ENCODE results near the gene SYDE1. TPM values are rescaled to one million over a fixed set of nuclear protein-coding genes. Genes with fewer than 3 reads are reported as not detected.
A peak's percentile ranks its signal among the peaks of the same experiment; 100 is the strongest.

The SYDE1 gene, protein sequence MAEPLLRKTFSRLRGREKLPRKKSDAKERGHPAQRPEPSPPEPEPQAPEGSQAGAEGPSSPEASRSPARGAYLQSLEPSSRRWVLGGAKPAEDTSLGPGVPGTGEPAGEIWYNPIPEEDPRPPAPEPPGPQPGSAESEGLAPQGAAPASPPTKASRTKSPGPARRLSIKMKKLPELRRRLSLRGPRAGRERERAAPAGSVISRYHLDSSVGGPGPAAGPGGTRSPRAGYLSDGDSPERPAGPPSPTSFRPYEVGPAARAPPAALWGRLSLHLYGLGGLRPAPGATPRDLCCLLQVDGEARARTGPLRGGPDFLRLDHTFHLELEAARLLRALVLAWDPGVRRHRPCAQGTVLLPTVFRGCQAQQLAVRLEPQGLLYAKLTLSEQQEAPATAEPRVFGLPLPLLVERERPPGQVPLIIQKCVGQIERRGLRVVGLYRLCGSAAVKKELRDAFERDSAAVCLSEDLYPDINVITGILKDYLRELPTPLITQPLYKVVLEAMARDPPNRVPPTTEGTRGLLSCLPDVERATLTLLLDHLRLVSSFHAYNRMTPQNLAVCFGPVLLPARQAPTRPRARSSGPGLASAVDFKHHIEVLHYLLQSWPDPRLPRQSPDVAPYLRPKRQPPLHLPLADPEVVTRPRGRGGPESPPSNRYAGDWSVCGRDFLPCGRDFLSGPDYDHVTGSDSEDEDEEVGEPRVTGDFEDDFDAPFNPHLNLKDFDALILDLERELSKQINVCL
- 14.3 and 21.4 TPM in 2 replicates for total RNA-seq (2014; rRNA removed; shearing (Covaris generic))
- polyA plus RNA-seq (2016; fragmentation: Nextera tagmentation; extraction: Ambion mirVana), result 3.4 and 4.1 TPM in 2 replicates
- long read RNA-seq, partial matches to known transcripts, result 1 of 1 reads
- long read RNA-seq, other reads (novel, unspliced or antisense), result 0 of 1 reads

- DNase-seq (ENCODE audit: low spot score), result peak; percentile 92
- peak within 1 kb of the TSS; percentile 88 for H3K27ac Mint-ChIP-seq
- TF ChIP-seq NANOG (IDR thresholded peaks at IDR 0.05; ENCODE audit: borderline replicate concordance) (no peak), STAT1 (IDR thresholded peaks at IDR 0.05; ENCODE audit: unreplicated experiment) (no peak), ZNF114 (CRISPR knock-in tag; IDR thresholded peaks at IDR 0.05) (no peak), POLR2AphosphoS5 (IDR thresholded peaks at IDR 0.05; ENCODE audit: low read depth) (peak; percentile 54), ZNF331 (CRISPR knock-in tag; IDR thresholded peaks at IDR 0.05; ENCODE audit: low read depth) (no peak), CREB1 (CRISPR knock-in tag; IDR thresholded peaks at IDR 0.05; ENCODE audit: low read depth) (no peak), EZH2phosphoT487 (IDR thresholded peaks at IDR 0.05; ENCODE audit: unreplicated experiment) (no peak)
- TF ChIP-seq, protein P1, sequence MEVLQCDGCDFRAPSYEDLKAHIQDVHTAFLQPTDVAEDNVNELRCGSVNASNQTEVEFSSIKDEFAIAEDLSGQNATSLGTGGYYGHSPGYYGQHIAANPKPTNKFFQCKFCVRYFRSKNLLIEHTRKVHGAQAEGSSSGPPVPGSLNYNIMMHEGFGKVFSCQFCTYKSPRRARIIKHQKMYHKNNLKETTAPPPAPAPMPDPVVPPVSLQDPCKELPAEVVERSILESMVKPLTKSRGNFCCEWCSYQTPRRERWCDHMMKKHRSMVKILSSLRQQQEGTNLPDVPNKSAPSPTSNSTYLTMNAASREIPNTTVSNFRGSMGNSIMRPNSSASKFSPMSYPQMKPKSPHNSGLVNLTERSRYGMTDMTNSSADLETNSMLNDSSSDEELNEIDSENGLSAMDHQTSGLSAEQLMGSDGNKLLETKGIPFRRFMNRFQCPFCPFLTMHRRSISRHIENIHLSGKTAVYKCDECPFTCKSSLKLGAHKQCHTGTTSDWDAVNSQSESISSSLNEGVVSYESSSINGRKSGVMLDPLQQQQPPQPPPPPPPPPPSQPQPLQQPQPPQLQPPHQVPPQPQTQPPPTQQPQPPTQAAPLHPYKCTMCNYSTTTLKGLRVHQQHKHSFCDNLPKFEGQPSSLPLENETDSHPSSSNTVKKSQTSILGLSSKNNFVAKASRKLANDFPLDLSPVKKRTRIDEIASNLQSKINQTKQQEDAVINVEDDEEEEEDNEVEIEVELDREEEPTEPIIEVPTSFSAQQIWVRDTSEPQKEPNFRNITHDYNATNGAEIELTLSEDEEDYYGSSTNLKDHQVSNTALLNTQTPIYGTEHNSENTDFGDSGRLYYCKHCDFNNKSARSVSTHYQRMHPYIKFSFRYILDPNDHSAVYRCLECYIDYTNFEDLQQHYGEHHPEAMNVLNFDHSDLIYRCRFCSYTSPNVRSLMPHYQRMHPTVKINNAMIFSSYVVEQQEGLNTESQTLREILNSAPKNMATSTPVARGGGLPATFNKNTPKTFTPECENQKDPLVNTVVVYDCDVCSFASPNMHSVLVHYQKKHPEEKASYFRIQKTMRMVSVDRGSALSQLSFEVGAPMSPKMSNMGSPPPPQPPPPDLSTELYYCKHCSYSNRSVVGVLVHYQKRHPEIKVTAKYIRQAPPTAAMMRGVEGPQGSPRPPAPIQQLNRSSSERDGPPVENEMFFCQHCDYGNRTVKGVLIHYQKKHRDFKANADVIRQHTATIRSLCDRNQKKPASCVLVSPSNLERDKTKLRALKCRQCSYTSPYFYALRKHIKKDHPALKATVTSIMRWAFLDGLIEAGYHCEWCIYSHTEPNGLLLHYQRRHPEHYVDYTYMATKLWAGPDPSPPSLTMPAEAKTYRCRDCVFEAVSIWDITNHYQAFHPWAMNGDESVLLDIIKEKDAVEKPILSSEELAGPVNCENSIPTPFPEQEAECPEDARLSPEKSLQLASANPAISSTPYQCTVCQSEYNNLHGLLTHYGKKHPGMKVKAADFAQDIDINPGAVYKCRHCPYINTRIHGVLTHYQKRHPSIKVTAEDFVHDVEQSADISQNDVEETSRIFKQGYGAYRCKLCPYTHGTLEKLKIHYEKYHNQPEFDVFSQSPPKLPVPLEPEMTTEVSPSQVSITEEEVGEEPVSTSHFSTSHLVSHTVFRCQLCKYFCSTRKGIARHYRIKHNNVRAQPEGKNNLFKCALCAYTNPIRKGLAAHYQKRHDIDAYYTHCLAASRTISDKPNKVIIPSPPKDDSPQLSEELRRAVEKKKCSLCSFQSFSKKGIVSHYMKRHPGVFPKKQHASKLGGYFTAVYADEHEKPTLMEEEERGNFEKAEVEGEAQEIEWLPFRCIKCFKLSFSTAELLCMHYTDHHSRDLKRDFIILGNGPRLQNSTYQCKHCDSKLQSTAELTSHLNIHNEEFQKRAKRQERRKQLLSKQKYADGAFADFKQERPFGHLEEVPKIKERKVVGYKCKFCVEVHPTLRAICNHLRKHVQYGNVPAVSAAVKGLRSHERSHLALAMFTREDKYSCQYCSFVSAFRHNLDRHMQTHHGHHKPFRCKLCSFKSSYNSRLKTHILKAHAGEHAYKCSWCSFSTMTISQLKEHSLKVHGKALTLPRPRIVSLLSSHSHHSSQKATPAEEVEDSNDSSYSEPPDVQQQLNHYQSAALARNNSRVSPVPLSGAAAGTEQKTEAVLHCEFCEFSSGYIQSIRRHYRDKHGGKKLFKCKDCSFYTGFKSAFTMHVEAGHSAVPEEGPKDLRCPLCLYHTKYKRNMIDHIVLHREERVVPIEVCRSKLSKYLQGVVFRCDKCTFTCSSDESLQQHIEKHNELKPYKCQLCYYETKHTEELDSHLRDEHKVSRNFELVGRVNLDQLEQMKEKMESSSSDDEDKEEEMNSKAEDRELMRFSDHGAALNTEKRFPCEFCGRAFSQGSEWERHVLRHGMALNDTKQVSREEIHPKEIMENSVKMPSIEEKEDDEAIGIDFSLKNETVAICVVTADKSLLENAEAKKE (CRISPR knock-in tag; IDR thresholded peaks at IDR 0.05), result no peak
- TF ChIP-seq, protein P2, sequence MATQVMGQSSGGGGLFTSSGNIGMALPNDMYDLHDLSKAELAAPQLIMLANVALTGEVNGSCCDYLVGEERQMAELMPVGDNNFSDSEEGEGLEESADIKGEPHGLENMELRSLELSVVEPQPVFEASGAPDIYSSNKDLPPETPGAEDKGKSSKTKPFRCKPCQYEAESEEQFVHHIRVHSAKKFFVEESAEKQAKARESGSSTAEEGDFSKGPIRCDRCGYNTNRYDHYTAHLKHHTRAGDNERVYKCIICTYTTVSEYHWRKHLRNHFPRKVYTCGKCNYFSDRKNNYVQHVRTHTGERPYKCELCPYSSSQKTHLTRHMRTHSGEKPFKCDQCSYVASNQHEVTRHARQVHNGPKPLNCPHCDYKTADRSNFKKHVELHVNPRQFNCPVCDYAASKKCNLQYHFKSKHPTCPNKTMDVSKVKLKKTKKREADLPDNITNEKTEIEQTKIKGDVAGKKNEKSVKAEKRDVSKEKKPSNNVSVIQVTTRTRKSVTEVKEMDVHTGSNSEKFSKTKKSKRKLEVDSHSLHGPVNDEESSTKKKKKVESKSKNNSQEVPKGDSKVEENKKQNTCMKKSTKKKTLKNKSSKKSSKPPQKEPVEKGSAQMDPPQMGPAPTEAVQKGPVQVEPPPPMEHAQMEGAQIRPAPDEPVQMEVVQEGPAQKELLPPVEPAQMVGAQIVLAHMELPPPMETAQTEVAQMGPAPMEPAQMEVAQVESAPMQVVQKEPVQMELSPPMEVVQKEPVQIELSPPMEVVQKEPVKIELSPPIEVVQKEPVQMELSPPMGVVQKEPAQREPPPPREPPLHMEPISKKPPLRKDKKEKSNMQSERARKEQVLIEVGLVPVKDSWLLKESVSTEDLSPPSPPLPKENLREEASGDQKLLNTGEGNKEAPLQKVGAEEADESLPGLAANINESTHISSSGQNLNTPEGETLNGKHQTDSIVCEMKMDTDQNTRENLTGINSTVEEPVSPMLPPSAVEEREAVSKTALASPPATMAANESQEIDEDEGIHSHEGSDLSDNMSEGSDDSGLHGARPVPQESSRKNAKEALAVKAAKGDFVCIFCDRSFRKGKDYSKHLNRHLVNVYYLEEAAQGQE (IDR thresholded peaks at IDR 0.05; ENCODE audit: unreplicated experiment), result no peak
- TF ChIP-seq, protein P3, sequence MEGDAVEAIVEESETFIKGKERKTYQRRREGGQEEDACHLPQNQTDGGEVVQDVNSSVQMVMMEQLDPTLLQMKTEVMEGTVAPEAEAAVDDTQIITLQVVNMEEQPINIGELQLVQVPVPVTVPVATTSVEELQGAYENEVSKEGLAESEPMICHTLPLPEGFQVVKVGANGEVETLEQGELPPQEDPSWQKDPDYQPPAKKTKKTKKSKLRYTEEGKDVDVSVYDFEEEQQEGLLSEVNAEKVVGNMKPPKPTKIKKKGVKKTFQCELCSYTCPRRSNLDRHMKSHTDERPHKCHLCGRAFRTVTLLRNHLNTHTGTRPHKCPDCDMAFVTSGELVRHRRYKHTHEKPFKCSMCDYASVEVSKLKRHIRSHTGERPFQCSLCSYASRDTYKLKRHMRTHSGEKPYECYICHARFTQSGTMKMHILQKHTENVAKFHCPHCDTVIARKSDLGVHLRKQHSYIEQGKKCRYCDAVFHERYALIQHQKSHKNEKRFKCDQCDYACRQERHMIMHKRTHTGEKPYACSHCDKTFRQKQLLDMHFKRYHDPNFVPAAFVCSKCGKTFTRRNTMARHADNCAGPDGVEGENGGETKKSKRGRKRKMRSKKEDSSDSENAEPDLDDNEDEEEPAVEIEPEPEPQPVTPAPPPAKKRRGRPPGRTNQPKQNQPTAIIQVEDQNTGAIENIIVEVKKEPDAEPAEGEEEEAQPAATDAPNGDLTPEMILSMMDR (conservative IDR thresholded peaks at IDR 0.05; ENCODE audit: low read depth in 2 of 2), result no peak
These were observed at the start of gene SYDE1 for GRCh38 chr19:15107061-15108010. Gene SYDE1, plus strand, starts transcription at chr19:15107401. Its CDS starts 33 bp downstream, at chr19:15107434.

More at GRCh38 chr19:15107061-15108010, at the start of gene SYDE1:
- Histone ChIP-seq H4K20me1 (replicated peaks; ENCODE audit: insufficient read depth) (no peaks in the 10 kb centered on the region), H2AFZ (peak within 1 kb of the TSS; percentile 97), H3K79me2 (replicated peaks; ENCODE audit: insufficient read depth) (peaks cover 9% of the 10 kb centered on the region), H3K9me2 (ENCODE audit: insufficient read depth) (0 out of 2 replicates have a peak, but pooled peaks cover 4% of the 10 kb centered on the region), H3K27me3 (ENCODE audit: insufficient read depth) (no peaks in the 10 kb centered on the region), H3K4me1 (ENCODE audit: insufficient read depth) (peaks cover 11% of the 10 kb centered on the region; the same call in 1 of the 2 replicates), H3K27ac (ENCODE audit: low read depth) (peak within 1 kb of the TSS; percentile 84), H3F3A (replicated peaks; ENCODE audit: low read depth) (no peaks in the 10 kb centered on the region), H3K4me2 (peak within 1 kb of the TSS; percentile 94), H3K4me3 (peak within 1 kb of the TSS; percentile 91), H3K36me3 (ENCODE audit: insufficient read depth) (peaks cover 8% of the 10 kb centered on the region; the same call in 1 of the 2 replicates)
- Mint-ChIP-seq H3K36me3 (ENCODE audit: low read depth) (peaks cover 20% of the 10 kb centered on the region), H3K9me3 (peaks cover 3% of the 10 kb centered on the region; the same call in 1 of the 3 replicates), H3K4me3 (peak within 1 kb of the TSS; percentile 88), H3K27me3 (ENCODE audit: insufficient read depth, low read depth, poor library complexity) (peaks cover 7% of the 10 kb centered on the region), H3K4me1 (peaks cover 12% of the 10 kb centered on the region)
- ATAC-seq, result peak; percentile 70
